HCT116 (cell line): ENCODE measurements around the gene CDC42EP4. TPM values are rescaled to one million over a fixed set of nuclear protein-coding genes. Genes with fewer than 3 reads are reported as not detected.

Experiments used
- ATAC-seq: fragments of 200-7000 bp; cut with Tn5 transposase; 2 replicates; pipeline ENCODE4 v1.9.1; 2020; ENCODE audit warnings: mild to moderate bottlenecking, moderate library complexity
- BruUV-seq: library from RNA; stranded (reverse); fragments of 400-500 nt; replicated peaks from 2 replicates; lab custom pipeline; 2021; lab: Mats Ljungman, UMichigan
- CTCF ChIA-PET: fragments of 300-600 bp; sonication (Branson Sonifier 250); formaldehyde crosslinking; loops from one replicate; lab custom pipeline; 2021; ENCODE audit warnings: antibody characterized with exemption; lab: Charles Lee
- POLR2A ChIA-PET: fragments of 300-600, 350-600 bp; sonication (Branson Sonifier 250); formaldehyde crosslinking; loops from one replicate; lab custom pipeline; 2021; ENCODE audit warnings: antibody characterized with exemption; lab: Charles Lee
- RAD21 ChIA-PET, 2 experiments: fragments of 300-600 bp; sonication (Branson Sonifier 250); formaldehyde crosslinking; loops; one replicate each; lab custom pipeline; 2023; ENCODE audit warnings: low total read pairs in 2 of 2; ENCODE audit not compliant: uncharacterized antibody in 2 of 2, unreplicated experiment in 2 of 2, low non-redundant PET in 1 of 2; lab: Charles Lee
- DNase-seq: peaks from one replicate; pipeline ENCODE4 v3.0.0-alpha.2; 2010; ENCODE audit warnings: low read depth, low spot score
- H2AFZ ChIP-seq: fragments of 200-600 bp; shearing (Covaris generic), sonication (generic); 2 replicates; pipeline ENCODE4 v1.6.1; 2017; ENCODE audit warnings: low read depth, mixed run types, mixed read lengths, antibody characterized with exemption, low read length; ENCODE audit not compliant: poor library complexity, severe bottlenecking
- H3K27ac ChIP-seq: 2 replicates; pipeline ENCODE4 v1.5.1; 2012; ENCODE audit warnings: low read depth, low read length
- H3K27me3 ChIP-seq: fragments of 200-600 bp; sonication (generic); 2 replicates; pipeline ENCODE4 v1.6.1; 2016; ENCODE audit warnings: mixed run types, low read length, mixed read lengths; ENCODE audit not compliant: insufficient read depth
- H3K36me3 ChIP-seq, 2 experiments: fragments of 200-500 bp in 1 of 2; fragments of 200-600 bp in 1 of 2; sonication (Bioruptor generic) in 1 of 2; sonication (generic) in 1 of 2; 2 replicates each; pipeline versions ENCODE4 v1.5.1 to v1.6.1; 2014 to 2016; ENCODE audit warnings: low read length in 2 of 2, inconsistent platforms in 1 of 2, mixed read lengths in 1 of 2, mixed run types in 1 of 2; ENCODE audit not compliant: insufficient read depth in 2 of 2, control insufficient read depth in 1 of 2
- H3K4me1 ChIP-seq, 2 experiments: fragments of 200-600 bp in 1 of 2; sonication (generic) in 1 of 2; 2 replicates each; pipeline versions ENCODE4 v1.5.1 to v1.6.1; 2012 to 2017; ENCODE audit warnings: low read length in 2 of 2, inconsistent platforms in 1 of 2, mild to moderate bottlenecking in 1 of 2, mixed read lengths in 1 of 2, mixed run types in 1 of 2, moderate library complexity in 1 of 2; ENCODE audit not compliant: insufficient read depth in 2 of 2, control insufficient read depth in 1 of 2
- H3K4me2 ChIP-seq: fragments of 200-600 bp; sonication (generic); 2 replicates; pipeline ENCODE4 v1.6.1; 2017; ENCODE audit warnings: mixed run types, low read length, mixed read lengths
- H3K4me3 ChIP-seq, 2 experiments: fragments of 200-600 bp in 1 of 2; sonication (generic) in 1 of 2; replicated peaks in 1 of 2; 2 replicates each; pipeline ENCODE4 v1.5.1; 2011 to 2016; ENCODE audit warnings: low read length in 2 of 2, control low read depth in 1 of 2, low read depth in 1 of 2, mild to moderate bottlenecking in 1 of 2, mixed read lengths in 1 of 2, mixed run types in 1 of 2
- H3K79me2 ChIP-seq: fragments of 200-600 bp; sonication (generic); 2 replicates; pipeline ENCODE4 v1.6.1; 2017; ENCODE audit warnings: mild to moderate bottlenecking, mixed run types, low read length, moderate library complexity, mixed read lengths; ENCODE audit not compliant: insufficient read depth
- H3K9ac ChIP-seq: fragments of 200-600 bp; sonication (generic); 2 replicates; pipeline ENCODE4 v1.6.1; 2016; ENCODE audit warnings: low read length, mixed read lengths
- H3K9me2 ChIP-seq: fragments of 200-600 bp; sonication (generic), shearing (Covaris generic); 2 replicates; pipeline ENCODE4 v1.6.1; 2017; ENCODE audit warnings: mixed run types, mild to moderate bottlenecking, moderate library complexity; ENCODE audit not compliant: insufficient read depth
- H3K9me3 ChIP-seq, 2 experiments: fragments of 200-500 bp in 1 of 2; fragments of 200-600 bp in 1 of 2; sonication (Bioruptor generic) in 1 of 2; sonication (generic) in 1 of 2; 2 replicates each; pipeline ENCODE4 v1.6.1; 2014 to 2017; ENCODE audit warnings: low read length in 2 of 2, mixed read lengths in 2 of 2, inconsistent platforms in 1 of 2, low read depth in 1 of 2, mild to moderate bottlenecking in 1 of 2, mixed run types in 1 of 2, moderate library complexity in 1 of 2; ENCODE audit not compliant: control insufficient read depth in 1 of 2, insufficient read depth in 1 of 2
- H4K20me1 ChIP-seq: fragments of 200-600 bp; sonication (generic), shearing (Covaris generic); 2 replicates; pipeline ENCODE4 v1.6.1; 2017; ENCODE audit warnings: mixed run types, mild to moderate bottlenecking, moderate library complexity; ENCODE audit not compliant: insufficient read depth
- EGR1 ChIP-seq: IDR thresholded peaks from 2 replicates; pipeline ENCODE4 v1.6.1; 2012; ENCODE audit warnings: low read depth
- EZH2 ChIP-seq: fragments of 200-600 bp; sonication (generic); IDR thresholded peaks from 2 replicates; pipeline ENCODE4 v1.6.1; 2017; ENCODE audit warnings: antibody characterized with exemption, mixed run types
- JUND ChIP-seq: IDR thresholded peaks from 2 replicates; pipeline ENCODE4 v1.6.1; 2012
- POLR2A ChIP-seq: IDR thresholded peaks from 2 replicates; pipeline ENCODE4 v1.7.0; 2011; ENCODE audit warnings: borderline replicate concordance; ENCODE audit not compliant: insufficient read depth, insufficient read length; ENCODE audit errors: extremely low read depth
- POLR2AphosphoS5 ChIP-seq: IDR thresholded peaks from 2 replicates; pipeline ENCODE4 v1.6.1; 2011; ENCODE audit warnings: mild to moderate bottlenecking, low read depth, low read length, moderate library complexity
- RAD21 ChIP-seq: IDR thresholded peaks from 2 replicates; pipeline ENCODE4 v1.6.1; 2012; ENCODE audit warnings: low read depth, mild to moderate bottlenecking
- REST ChIP-seq: IDR thresholded peaks from 2 replicates; pipeline ENCODE4 v1.6.1; 2012; ENCODE audit warnings: low read depth
- SIN3A ChIP-seq: IDR thresholded peaks from 2 replicates; pipeline ENCODE4 v1.6.1; 2012; ENCODE audit warnings: low read depth
- SP1 ChIP-seq: IDR thresholded peaks from 2 replicates; pipeline ENCODE4 v1.6.1; 2012; ENCODE audit warnings: low read depth
- SRF ChIP-seq: IDR thresholded peaks from 2 replicates; pipeline ENCODE4 v1.6.1; 2012; ENCODE audit warnings: low read depth
- TCF7L2 ChIP-seq: IDR thresholded peaks from 2 replicates; pipeline ENCODE4 v1.7.0; 2011; ENCODE audit warnings: borderline replicate concordance, inconsistent platforms; ENCODE audit not compliant: insufficient read depth, insufficient read length; ENCODE audit errors: extremely low read depth
- YY1 ChIP-seq: IDR thresholded peaks from 2 replicates; pipeline ENCODE4 v1.6.1; 2011; ENCODE audit warnings: low read length, low read depth, moderate library complexity, mild to moderate bottlenecking; ENCODE audit not compliant: insufficient replicate concordance; ENCODE audit errors: extremely low read depth
- ZFX ChIP-seq: fragments of 450-650 bp; IDR thresholded peaks from 2 replicates; pipeline ENCODE4 v1.6.1; 2017
- intact Hi-C: fragments of 100-400 bp; cut with micrococcal nuclease; formaldehyde crosslinking; loops from 2 replicates; pipeline ENCODE4 v1.10.0; 2022
- total RNA-seq: library from RNA; stranded (reverse); gene quantifications from one replicate; pipeline ENCODE4 v1.2.1, GENCODE V29; 2021; ENCODE audit not compliant: unreplicated experiment
- TF ChIP-seq, protein P1 (sequence below): IDR thresholded peaks from 2 replicates; pipeline ENCODE4 v1.6.1; 2012
- TF ChIP-seq, protein P2 (sequence below): IDR thresholded peaks from 2 replicates; pipeline ENCODE4 v1.6.1; 2012

The CDC42EP4 gene
- total RNA-seq, 1 experiment from 2014 or later = 54.9 TPM

DNA sequence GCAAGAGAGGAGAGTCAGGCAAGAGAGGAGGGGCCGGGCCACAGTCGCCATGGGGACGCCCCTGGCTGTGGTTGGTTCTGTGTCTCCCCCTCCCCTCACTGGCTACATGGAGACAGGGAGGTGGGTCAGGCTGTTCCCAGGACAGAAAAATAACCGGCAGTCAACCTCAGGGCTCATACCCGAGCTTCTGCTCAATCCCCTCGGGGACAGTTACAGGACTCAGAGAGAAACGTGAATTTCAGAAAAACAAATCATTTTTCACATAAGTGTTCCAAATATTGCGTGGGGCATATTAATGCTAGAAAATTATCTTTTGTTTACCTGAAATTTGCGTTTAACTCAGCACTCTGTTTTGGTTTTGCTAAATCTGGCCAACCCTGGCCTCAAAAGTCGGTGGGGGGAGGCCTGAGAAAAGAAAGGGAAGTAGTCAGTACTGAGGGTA, 27.9 kb downstream of the CDC42EP4 start:
- Histone ChIP-seq H3K79me2 (peaks cover 25% of the 10 kb centered on the region), H3K4me2 (no peak overlapping the region), H4K20me1 (no peaks in the 10 kb centered on the region), H2AFZ (no peak overlapping the region), H3K9me2 (no peaks in the 10 kb centered on the region), H3K27me3 (no peaks in the 10 kb centered on the region), H3K36me3 (peaks cover 8 to 28% of the 10 kb centered on the region in 2 experiments; a peak in 3 of 4 replicates), H3K9ac (no peak overlapping the region), H3K4me3 (no peak overlapping the region), H3K4me1 (peaks cover 21 to 31% of the 10 kb centered on the region in 2 experiments), H3K27ac (no peak overlapping the region), H3K9me3 (no peaks in the 10 kb centered on the region)
- RAD21 ChIA-PET = no interaction called here
- CTCF ChIA-PET = interaction anchor here (1.3 kb wide), 1 partner anchor 86 kb away, joined by 4 read pairs; no protein-coding TSS in a partner anchor
- intact Hi-C loops = no loop called here
- DNase-seq = no peak
- ATAC-seq = no peak
- no peak for TF ChIP-seq POLR2A
- TF ChIP-seq YY1 = no peak
- no peak for TF ChIP-seq SP1
- no peak for TF ChIP-seq JUND
- TF ChIP-seq ZFX = no peak
- TF ChIP-seq, protein P1, sequence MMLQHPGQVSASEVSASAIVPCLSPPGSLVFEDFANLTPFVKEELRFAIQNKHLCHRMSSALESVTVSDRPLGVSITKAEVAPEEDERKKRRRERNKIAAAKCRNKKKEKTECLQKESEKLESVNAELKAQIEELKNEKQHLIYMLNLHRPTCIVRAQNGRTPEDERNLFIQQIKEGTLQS = no peak
- TF ChIP-seq RAD21 = no peak
- TF ChIP-seq SIN3A = no peak
- no peak for TF ChIP-seq TCF7L2
- TF ChIP-seq POLR2AphosphoS5 = no peak
- TF ChIP-seq SRF = no peak
- no peak for TF ChIP-seq REST
- TF ChIP-seq EZH2 = no peak
- TF ChIP-seq, protein P2, sequence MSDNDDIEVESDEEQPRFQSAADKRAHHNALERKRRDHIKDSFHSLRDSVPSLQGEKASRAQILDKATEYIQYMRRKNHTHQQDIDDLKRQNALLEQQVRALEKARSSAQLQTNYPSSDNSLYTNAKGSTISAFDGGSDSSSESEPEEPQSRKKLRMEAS = no peak
- TF ChIP-seq EGR1 = no peak
- TSS peak; percentile 33 for BruUV-seq
- POLR2A ChIA-PET = interaction anchor here (0.7 kb wide), 1 partner anchor 51 kb away, joined by 3 read pairs; a partner anchor contains a TSS
